Measurements from ENCODE around the gene CACNA1I.

The CACNA1I gene

DNA sequence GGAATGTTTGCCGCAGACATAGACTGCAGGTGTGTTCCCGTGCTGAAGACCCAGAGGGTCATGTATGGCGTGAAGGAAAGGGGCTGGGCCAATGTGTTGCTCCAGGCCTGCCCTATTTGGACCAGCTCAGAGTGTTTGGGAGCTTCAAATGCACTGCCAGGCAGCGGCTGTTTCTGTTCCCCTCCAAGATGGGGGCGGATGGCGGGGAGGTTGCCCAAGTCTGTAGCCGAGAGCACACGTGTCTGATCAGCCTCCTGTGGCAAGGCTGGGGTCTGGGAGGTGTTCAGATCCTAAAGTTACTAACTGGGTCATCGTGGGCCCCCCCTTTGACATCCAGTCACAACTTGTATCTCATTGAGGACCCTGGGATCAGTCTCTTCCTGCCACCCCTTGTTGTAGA lies 45.5 kb downstream of the CACNA1I start:
- TF ChIP-seq, protein P1, sequence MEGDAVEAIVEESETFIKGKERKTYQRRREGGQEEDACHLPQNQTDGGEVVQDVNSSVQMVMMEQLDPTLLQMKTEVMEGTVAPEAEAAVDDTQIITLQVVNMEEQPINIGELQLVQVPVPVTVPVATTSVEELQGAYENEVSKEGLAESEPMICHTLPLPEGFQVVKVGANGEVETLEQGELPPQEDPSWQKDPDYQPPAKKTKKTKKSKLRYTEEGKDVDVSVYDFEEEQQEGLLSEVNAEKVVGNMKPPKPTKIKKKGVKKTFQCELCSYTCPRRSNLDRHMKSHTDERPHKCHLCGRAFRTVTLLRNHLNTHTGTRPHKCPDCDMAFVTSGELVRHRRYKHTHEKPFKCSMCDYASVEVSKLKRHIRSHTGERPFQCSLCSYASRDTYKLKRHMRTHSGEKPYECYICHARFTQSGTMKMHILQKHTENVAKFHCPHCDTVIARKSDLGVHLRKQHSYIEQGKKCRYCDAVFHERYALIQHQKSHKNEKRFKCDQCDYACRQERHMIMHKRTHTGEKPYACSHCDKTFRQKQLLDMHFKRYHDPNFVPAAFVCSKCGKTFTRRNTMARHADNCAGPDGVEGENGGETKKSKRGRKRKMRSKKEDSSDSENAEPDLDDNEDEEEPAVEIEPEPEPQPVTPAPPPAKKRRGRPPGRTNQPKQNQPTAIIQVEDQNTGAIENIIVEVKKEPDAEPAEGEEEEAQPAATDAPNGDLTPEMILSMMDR (IDR thresholded peaks at IDR 0.05; ENCODE audit: insufficient read depth, low read length, poor library complexity, severe bottlenecking) = no peak
- no peak for TF ChIP-seq EZH2phosphoT487 (conservative IDR thresholded peaks at IDR 0.05; ENCODE audit: low read length)
- Histone ChIP-seq H3K9ac (ENCODE audit: low read length) (no peak overlapping the region), H3F3A (ENCODE audit: insufficient read depth) (no peaks in the 10 kb centered on the region), H4K20me1 (ENCODE audit: low read depth, low read length) (no peaks in the 10 kb centered on the region), H3K9me3 (ENCODE audit: insufficient read depth, low read length) (no peaks in the 10 kb centered on the region), H3K36me3 (ENCODE audit: low read length) (no peaks in the 10 kb centered on the region), H3K27ac (ENCODE audit: low read depth, low read length) (no peak overlapping the region), H2AFZ (ENCODE audit: low read depth, low read length, severe bottlenecking) (no peak overlapping the region), H3K9me2 (replicated peaks; ENCODE audit: insufficient read depth, low read length) (no peaks in the 10 kb centered on the region), H3K4me3 (ENCODE audit: insufficient read depth, low read length, poor library complexity, severe bottlenecking) (no peak overlapping the region), H3K79me2 (ENCODE audit: insufficient read depth, low read length) (no peaks in the 10 kb centered on the region), H3K27me3 (ENCODE audit: low read length) (0 out of 2 replicates have a peak, but pooled peaks cover 3% of the 10 kb centered on the region), H3K4me2 (ENCODE audit: low read depth, low read length, poor library complexity, severe bottlenecking) (no peak overlapping the region)

- H3K27ac ChIP-seq (ENCODE audit: low read depth, low read length) = no peak overlapping the region
- H3F3A ChIP-seq (ENCODE audit: insufficient read depth) = no peaks in the 10 kb centered on the region
- no peak overlapping the region for H3K4me3 ChIP-seq (ENCODE audit: insufficient read depth, low read length, poor library complexity, severe bottlenecking)
- no peak overlapping the region for H3K9ac ChIP-seq (ENCODE audit: low read length)
- H3K4me2 ChIP-seq (ENCODE audit: low read depth, low read length, poor library complexity, severe bottlenecking) = no peak overlapping the region
- H3K79me2 ChIP-seq (ENCODE audit: insufficient read depth, low read length) = no peaks in the 10 kb centered on the region
- H3K36me3 ChIP-seq (ENCODE audit: low read length) = no peaks in the 10 kb centered on the region
- no peak overlapping the region for H2AFZ ChIP-seq (ENCODE audit: low read depth, low read length, severe bottlenecking)
- H3K9me3 ChIP-seq (ENCODE audit: insufficient read depth, low read length) = no peaks in the 10 kb centered on the region
- no peaks in the 10 kb centered on the region for H3K9me2 ChIP-seq (replicated peaks; ENCODE audit: insufficient read depth, low read length)
- TF ChIP-seq, protein P1 (IDR thresholded peaks at IDR 0.05; ENCODE audit: insufficient read depth, low read length, poor library complexity, severe bottlenecking) = no peak
- no peak for TF ChIP-seq EZH2phosphoT487 (conservative IDR thresholded peaks at IDR 0.05; ENCODE audit: low read length)
- no peaks in the 10 kb centered on the region for H4K20me1 ChIP-seq (ENCODE audit: low read depth, low read length)
- 0 out of 2 replicates have a peak, but pooled peaks cover under 1% of the 10 kb centered on the region for H3K27me3 ChIP-seq (ENCODE audit: low read length)
Measured at GRCh38 chr22:39616781-39617180, 46.2 kb downstream of the CACNA1I start.

GRCh38 chr22:39617342-39617741 lies 46.8 kb downstream of the CACNA1I start:
- no peak overlapping the region for H3K4me3 ChIP-seq (ENCODE audit: insufficient read depth, low read length, poor library complexity, severe bottlenecking)
- no peaks in the 10 kb centered on the region for H3K9me3 ChIP-seq (ENCODE audit: insufficient read depth, low read length)
- no peak overlapping the region for H3K27ac ChIP-seq (ENCODE audit: low read depth, low read length)
- no peaks in the 10 kb centered on the region for H3F3A ChIP-seq (ENCODE audit: insufficient read depth)
- H3K27me3 ChIP-seq (ENCODE audit: low read length) = no peaks in the 10 kb centered on the region
- no peaks in the 10 kb centered on the region for H3K79me2 ChIP-seq (ENCODE audit: insufficient read depth, low read length)
- no peaks in the 10 kb centered on the region for H3K9me2 ChIP-seq (replicated peaks; ENCODE audit: insufficient read depth, low read length)
- H3K4me2 ChIP-seq (ENCODE audit: low read depth, low read length, poor library complexity, severe bottlenecking) = no peak overlapping the region
- no peaks in the 10 kb centered on the region for H3K36me3 ChIP-seq (ENCODE audit: low read length)
- H4K20me1 ChIP-seq (ENCODE audit: low read depth, low read length) = no peaks in the 10 kb centered on the region
- no peak overlapping the region for H3K9ac ChIP-seq (ENCODE audit: low read length)
- TF ChIP-seq, protein P1 (IDR thresholded peaks at IDR 0.05; ENCODE audit: insufficient read depth, low read length, poor library complexity, severe bottlenecking) = no peak
- TF ChIP-seq EZH2phosphoT487 (conservative IDR thresholded peaks at IDR 0.05; ENCODE audit: low read length) = no peak
- no peak overlapping the region for H2AFZ ChIP-seq (ENCODE audit: low read depth, low read length, severe bottlenecking)

All from SU-DHL-6 (cell line).